MCF 10A (cell line): ENCODE results near the gene FRAS1. TPM values are rescaled to one million over a fixed set of nuclear protein-coding genes. Genes with fewer than 3 reads are reported as not detected.
"Not testable (repeated sequence)": the region's sequence is repeated elsewhere in the genome, so short reads cannot be mapped to it uniquely, and the experiment has no call there.

Source experiments
- BruUV-seq: library from RNA; stranded (reverse); fragments of 400-500 nt; replicated peaks from 2 replicates; lab custom pipeline; 2021; lab: Mats Ljungman, UMichigan
- CTCF ChIA-PET: fragments of 300-600 bp; sonication (Branson Sonifier 250); formaldehyde crosslinking; extraction: SDS; loops from one replicate; lab custom pipeline; 2021; ENCODE audit warnings: antibody characterized with exemption, inconsistent platforms; lab: Yijun Ruan, JAX
- POLR2A ChIA-PET: fragments of 300-600, 350-650 bp; sonication (Branson Sonifier 250); formaldehyde crosslinking; extraction: SDS; loops from one replicate; lab custom pipeline; 2020; ENCODE audit warnings: antibody characterized with exemption, inconsistent platforms; lab: Yijun Ruan, JAX
- DNase-seq: peaks from one replicate; pipeline ENCODE4 v3.0.0-alpha.2; 2018; ENCODE audit not compliant: unreplicated experiment
- H3K27ac Mint-ChIP-seq: one replicate; pipeline ENCODE4 v1.8.0; 2022; ENCODE audit warnings: mild to moderate bottlenecking, low read depth, mixed read lengths; ENCODE audit not compliant: unreplicated experiment
- H3K27me3 Mint-ChIP-seq: one replicate; pipeline ENCODE4 v1.8.0; 2022; ENCODE audit warnings: mixed read lengths; ENCODE audit not compliant: insufficient read depth, unreplicated experiment
- H3K36me3 Mint-ChIP-seq: one replicate; pipeline ENCODE4 v1.8.0; 2022; ENCODE audit warnings: mild to moderate bottlenecking, moderate library complexity, mixed read lengths; ENCODE audit not compliant: insufficient read depth, unreplicated experiment
- H3K4me1 Mint-ChIP-seq: one replicate; pipeline ENCODE4 v1.8.0; 2022; ENCODE audit warnings: mixed read lengths; ENCODE audit not compliant: insufficient read depth, unreplicated experiment
- H3K4me3 Mint-ChIP-seq: one replicate; pipeline ENCODE4 v1.8.0; 2022; ENCODE audit warnings: mild to moderate bottlenecking, moderate library complexity, mixed read lengths; ENCODE audit not compliant: unreplicated experiment
- H3K9me3 Mint-ChIP-seq: one replicate; pipeline ENCODE4 v1.8.0; 2022; ENCODE audit warnings: mixed read lengths; ENCODE audit not compliant: unreplicated experiment
- intact Hi-C: fragments of 100-400 bp; cut with micrococcal nuclease; formaldehyde crosslinking; loops from 2 replicates; pipeline ENCODE4 v1.14.1; 2022
- total RNA-seq: library from RNA; stranded (reverse); gene quantifications from 2 replicates; pipeline ENCODE4 v1.2.3, GENCODE V29; 2022
- TF ChIP-seq, protein P1 (sequence below): fragments of 200-600 bp; IDR thresholded peaks from one replicate; pipeline ENCODE4 v1.8.0; 2022; ENCODE audit warnings: antibody characterized with exemption, mild to moderate bottlenecking; ENCODE audit not compliant: unreplicated experiment

Gene FRAS1
- total RNA-seq, 1 experiment from 2014 or later, result 2.0 TPM

GRCh38 chr4:78543424-78544125 lies 486.5 kb downstream of the FRAS1 start:
- CTCF ChIA-PET, result no interaction called here
- H3K4me3 Mint-ChIP-seq, result no peak overlapping the region
- peaks cover 4% of the 10 kb centered on the region for H3K36me3 Mint-ChIP-seq
- no TSS peak for BruUV-seq
- peak overlapping the region; percentile 35 for H3K27ac Mint-ChIP-seq
- DNase-seq, result no peak
- no peaks in the 10 kb centered on the region for H3K27me3 Mint-ChIP-seq
- peaks cover 22% of the 10 kb centered on the region for H3K4me1 Mint-ChIP-seq
- POLR2A ChIA-PET, result interaction anchor here (0.6 to 1.2 kb wide), 4 partner anchors 7 to 484 kb away, joined by 3 to 4 read pairs (median 4); no protein-coding TSS in a partner anchor
- TF ChIP-seq, protein P1, sequence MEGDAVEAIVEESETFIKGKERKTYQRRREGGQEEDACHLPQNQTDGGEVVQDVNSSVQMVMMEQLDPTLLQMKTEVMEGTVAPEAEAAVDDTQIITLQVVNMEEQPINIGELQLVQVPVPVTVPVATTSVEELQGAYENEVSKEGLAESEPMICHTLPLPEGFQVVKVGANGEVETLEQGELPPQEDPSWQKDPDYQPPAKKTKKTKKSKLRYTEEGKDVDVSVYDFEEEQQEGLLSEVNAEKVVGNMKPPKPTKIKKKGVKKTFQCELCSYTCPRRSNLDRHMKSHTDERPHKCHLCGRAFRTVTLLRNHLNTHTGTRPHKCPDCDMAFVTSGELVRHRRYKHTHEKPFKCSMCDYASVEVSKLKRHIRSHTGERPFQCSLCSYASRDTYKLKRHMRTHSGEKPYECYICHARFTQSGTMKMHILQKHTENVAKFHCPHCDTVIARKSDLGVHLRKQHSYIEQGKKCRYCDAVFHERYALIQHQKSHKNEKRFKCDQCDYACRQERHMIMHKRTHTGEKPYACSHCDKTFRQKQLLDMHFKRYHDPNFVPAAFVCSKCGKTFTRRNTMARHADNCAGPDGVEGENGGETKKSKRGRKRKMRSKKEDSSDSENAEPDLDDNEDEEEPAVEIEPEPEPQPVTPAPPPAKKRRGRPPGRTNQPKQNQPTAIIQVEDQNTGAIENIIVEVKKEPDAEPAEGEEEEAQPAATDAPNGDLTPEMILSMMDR, result no peak
- H3K9me3 Mint-ChIP-seq, result peaks cover 7% of the 10 kb centered on the region
- intact Hi-C loops, result no loop called here

- ChIA-PET POLR2A (interaction anchor here (0.7 to 1.7 kb wide), 6 partner anchors 9 to 663 kb away, joined by 3 to 5 read pairs (median 3); no protein-coding TSS in a partner anchor), CTCF (interaction anchor here (0.6 kb wide), 1 partner anchor 19 kb away, joined by 3 read pairs; no protein-coding TSS in a partner anchor)
- no peak overlapping the region for H3K4me3 Mint-ChIP-seq
- no peak overlapping the region for H3K27ac Mint-ChIP-seq
- TF ChIP-seq, protein P1, result no peak
- no peaks in the 10 kb centered on the region for H3K27me3 Mint-ChIP-seq
- peak; percentile 52 for DNase-seq
- peaks cover 4% of the 10 kb centered on the region for H3K36me3 Mint-ChIP-seq
- H3K4me1 Mint-ChIP-seq, result peaks cover 22% of the 10 kb centered on the region
- peaks cover 7% of the 10 kb centered on the region for H3K9me3 Mint-ChIP-seq
- no TSS peak for BruUV-seq
- intact Hi-C loops, result no loop called here
Measured at GRCh38 chr4:78544678-78545077, 487.6 kb downstream of the FRAS1 start.

DNA sequence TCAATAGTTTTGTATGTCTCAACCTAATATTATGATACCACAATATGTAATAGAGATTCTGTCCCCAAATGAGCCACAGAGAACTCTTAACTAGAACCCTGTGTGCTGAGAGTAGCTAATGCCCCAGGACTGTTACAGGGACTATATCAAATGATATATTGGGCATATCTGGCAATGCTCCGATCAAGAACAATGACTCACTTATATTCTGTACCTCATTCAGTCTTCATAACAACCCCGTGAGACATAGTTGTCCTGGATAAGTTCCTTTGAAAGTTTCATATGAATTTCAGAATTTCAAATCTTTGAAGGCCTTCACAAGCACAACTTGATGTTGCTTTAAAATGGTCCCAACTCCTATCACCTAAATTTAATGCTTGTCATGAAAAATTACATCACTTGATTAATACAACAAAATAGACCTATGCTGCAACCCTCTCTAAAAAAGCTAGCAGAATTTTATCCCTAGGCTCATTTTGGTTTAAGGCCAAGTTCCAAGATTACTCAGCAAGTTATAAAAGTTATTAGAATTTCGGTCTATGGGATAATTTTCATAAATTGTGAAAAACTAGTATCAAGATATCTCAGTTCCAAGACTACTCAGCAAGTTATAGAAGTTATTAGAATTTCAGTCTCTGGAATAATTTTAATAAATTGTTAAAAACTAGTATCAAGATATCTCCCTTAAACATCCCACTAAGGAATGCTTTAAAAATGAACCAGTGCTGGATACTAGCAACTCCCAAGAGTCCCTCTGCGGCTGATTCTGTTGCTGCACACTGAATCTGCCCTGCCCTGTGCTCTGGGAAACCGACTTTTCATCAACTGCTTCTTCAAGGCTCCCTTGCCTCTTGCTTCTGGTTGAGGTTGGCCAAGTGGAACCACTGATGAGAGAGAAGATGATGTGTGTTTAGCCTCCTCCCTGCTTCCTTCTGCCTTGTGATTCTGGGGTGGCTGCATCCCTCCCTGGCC lies 488.4 kb downstream of the FRAS1 start:
- Mint-ChIP-seq H3K36me3 (peaks cover 4% of the 10 kb centered on the region), H3K27ac (peak overlapping the region; percentile 27), H3K27me3 (no peaks in the 10 kb centered on the region), H3K4me3 (no peak overlapping the region), H3K4me1 (peaks cover 22% of the 10 kb centered on the region), H3K9me3 (peaks cover 7% of the 10 kb centered on the region)
- DNase-seq, result peak; percentile 47
- ChIA-PET POLR2A (interaction anchor here (0.7 to 1.7 kb wide), 12 partner anchors 9 to 664 kb away, joined by 3 to 7 read pairs (median 3); no protein-coding TSS in a partner anchor), CTCF (interaction anchor here (0.7 to 1.3 kb wide), 2 partner anchors 30 to 1081 kb away, joined by 3 to 4 read pairs; no protein-coding TSS in a partner anchor)
- BruUV-seq, result no TSS peak
- TF ChIP-seq, protein P1, result no peak
- intact Hi-C loops, result no loop called here

GRCh38 chr4:78547899-78548298 lies 490.8 kb downstream of the FRAS1 start:
- H3K27ac Mint-ChIP-seq, H3K36me3 Mint-ChIP-seq, CTCF ChIA-PET, intact Hi-C loops, H3K27me3 Mint-ChIP-seq, H3K4me3 Mint-ChIP-seq, BruUV-seq, POLR2A ChIA-PET, DNase-seq, H3K9me3 Mint-ChIP-seq: not testable (repeated sequence)
- H3K4me1 Mint-ChIP-seq, result peaks cover 23% of the 10 kb centered on the region

DNA sequence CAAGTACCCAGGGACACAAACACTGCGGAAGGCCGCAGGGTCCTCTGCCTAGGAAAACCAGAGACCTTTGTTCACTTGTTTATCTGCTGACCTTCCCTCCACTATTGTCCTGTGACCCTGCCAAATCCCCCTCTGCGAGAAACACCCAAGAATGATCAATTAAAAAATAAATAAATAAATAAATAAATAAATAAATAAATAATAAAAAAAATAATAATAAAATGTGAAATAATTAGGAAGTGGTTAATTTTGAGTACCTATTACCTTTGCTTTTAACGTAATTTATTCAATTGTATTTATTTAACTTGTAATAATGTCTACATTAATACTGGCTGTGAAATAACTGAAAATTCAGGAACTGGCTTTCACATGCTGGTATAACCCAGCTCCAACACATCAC lies 491.8 kb downstream of the FRAS1 start:
- H3K9me3 Mint-ChIP-seq, H3K27me3 Mint-ChIP-seq, CTCF ChIA-PET, intact Hi-C loops, POLR2A ChIA-PET, H3K4me3 Mint-ChIP-seq, DNase-seq, H3K27ac Mint-ChIP-seq, BruUV-seq, H3K36me3 Mint-ChIP-seq: not testable (repeated sequence)
- H3K4me1 Mint-ChIP-seq, result peaks cover 30% of the 10 kb centered on the region
